HL-60 (cell line): ENCODE results near the gene CLSTN2.
A peak's percentile ranks its signal among the peaks of the same experiment; 100 is the strongest.

ENCODE experiments used
- DNase-seq, 2 experiments: peaks; one replicate each; pipeline ENCODE4 v3.0.0-alpha.2; 2010 to 2020; ENCODE audit warnings: low read depth in 1 of 2, low spot score in 1 of 2
- H3K27ac ChIP-seq: fragments of 250-450 bp; sonication (Bioruptor Pico); replicated peaks from 2 replicates; pipeline ENCODE4 v1.5.1; 2020; ENCODE audit warnings: mild to moderate bottlenecking, moderate library complexity
- H3K27me3 ChIP-seq: fragments of 250-450 bp; sonication (Bioruptor Pico); 2 replicates; pipeline ENCODE4 v1.5.1; 2021; ENCODE audit warnings: mild to moderate bottlenecking, moderate library complexity; ENCODE audit not compliant: insufficient read depth, poor library complexity, severe bottlenecking
- H3K4me3 ChIP-seq: replicated peaks from 2 replicates; pipeline ENCODE4 v1.5.1; 2011; ENCODE audit warnings: mild to moderate bottlenecking, control low read depth, low read length; ENCODE audit not compliant: insufficient read depth
- CTCF ChIP-seq: IDR thresholded peaks from one replicate; pipeline ENCODE4 v1.5.1; 2011; ENCODE audit warnings: low read length, control low read depth, inconsistent platforms; ENCODE audit not compliant: insufficient read depth
- GABPA ChIP-seq: IDR thresholded peaks from 2 replicates; pipeline ENCODE4 v1.6.1; 2012; ENCODE audit warnings: low read depth
- POLR2AphosphoS5 ChIP-seq: IDR thresholded peaks from 2 replicates; pipeline ENCODE4 v1.6.1; 2012; ENCODE audit warnings: low read depth
- REST ChIP-seq: IDR thresholded peaks from 2 replicates; pipeline ENCODE4 v1.6.1; 2012; ENCODE audit warnings: low read depth; ENCODE audit not compliant: insufficient replicate concordance
- SPI1 ChIP-seq: IDR thresholded peaks from 2 replicates; pipeline ENCODE4 v1.6.1; 2012; ENCODE audit warnings: low read depth, mild to moderate bottlenecking, borderline replicate concordance

CLSTN2 gene

GRCh38 chr3:140055092-140055791 is 120.3 kb downstream of the CLSTN2 start:
- peaks cover 2% of the 10 kb centered on the region for H3K27me3 ChIP-seq
- DNase-seq: no peak
- no peak overlapping the region for H3K4me3 ChIP-seq
- TF ChIP-seq GABPA: no peak
- no peak for TF ChIP-seq POLR2AphosphoS5
- TF ChIP-seq REST: no peak
- no peak for TF ChIP-seq SPI1
- no peak for TF ChIP-seq CTCF
- H3K27ac ChIP-seq: no peak overlapping the region

DNA sequence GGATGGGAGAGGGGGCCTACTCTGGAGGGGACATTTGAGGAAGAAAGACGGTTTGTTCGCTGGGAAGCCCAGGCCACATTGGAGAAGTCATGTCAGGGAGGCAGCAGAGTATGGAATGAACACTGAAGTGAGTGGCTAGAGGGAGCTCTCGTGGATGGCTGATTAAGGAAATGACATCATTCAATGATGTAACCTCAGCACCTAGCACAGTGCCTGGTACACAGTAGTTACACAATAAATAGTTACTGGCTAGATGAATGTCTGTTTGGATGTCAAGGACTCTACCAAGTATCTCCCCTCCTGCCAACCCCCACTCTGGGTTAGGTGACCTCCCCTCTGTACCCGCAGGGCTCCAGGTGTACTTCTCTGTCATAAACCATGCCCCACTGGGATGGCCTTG is 121.1 kb downstream of the CLSTN2 start:
- no peak for TF ChIP-seq REST
- no peak for TF ChIP-seq POLR2AphosphoS5
- TF ChIP-seq GABPA: no peak
- TF ChIP-seq SPI1: no peak
- no peak for TF ChIP-seq CTCF
- peaks cover under 1% of the 10 kb centered on the region for H3K27me3 ChIP-seq
- DNase-seq: peak in 1 of 2 experiments; percentile 36
- H3K27ac ChIP-seq: no peak overlapping the region
- no peak overlapping the region for H3K4me3 ChIP-seq

DNA sequence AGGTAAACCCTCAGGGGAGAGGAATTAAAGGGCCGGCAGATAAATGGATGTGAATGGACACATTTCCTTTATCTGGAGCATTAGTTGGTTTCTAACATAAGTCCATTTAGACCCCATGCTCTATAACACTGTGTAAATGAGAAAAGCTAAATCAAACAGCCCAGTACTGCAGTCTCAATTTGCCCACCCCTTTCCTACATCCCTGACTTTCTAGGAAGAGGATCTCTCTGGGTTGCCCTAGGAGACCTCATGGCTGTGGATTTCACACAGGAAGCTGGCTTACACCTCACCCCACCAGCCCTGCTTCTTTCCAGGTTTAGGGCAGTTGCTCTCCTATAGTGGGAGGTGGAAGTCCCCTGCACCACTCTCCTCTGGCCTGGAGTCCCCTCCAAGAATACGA is 126.2 kb downstream of the CLSTN2 start:
- DNase-seq: no peak
- H3K27ac ChIP-seq: no peak overlapping the region

More for the DNA sequence above, 126.2 kb downstream of the CLSTN2 start:
- no peak overlapping the region for H3K4me3 ChIP-seq
- no peak for TF ChIP-seq CTCF
- TF ChIP-seq POLR2AphosphoS5: no peak
- no peak for TF ChIP-seq GABPA
- no peak for TF ChIP-seq REST
- TF ChIP-seq SPI1: no peak
- H3K27me3 ChIP-seq: no peaks in the 10 kb centered on the region
